Lower leg skin (tissue), 4 donors: ENCODE data around the gene PTPN1. TPM values are rescaled to one million over a fixed set of nuclear protein-coding genes. Genes with fewer than 3 reads are reported as not detected.
"Not testable (repeated sequence)": the region's sequence is repeated elsewhere in the genome, so short reads cannot be mapped to it uniquely, and the experiment has no call there.

ENCODE experiments used
- DNase-seq, 2 donors: peaks; one replicate each; pipeline ENCODE4 v3.0.0-alpha.2; 2019; ENCODE audit warnings: low spot score in 2 of 2
- H3K4me3 ChIP-seq: fragments of 200-600 bp; sonication (generic); 2 replicates; pipeline ENCODE4 v1.5.1; 2017; ENCODE audit warnings: mild to moderate bottlenecking, low read depth; ENCODE audit not compliant: poor library complexity, severe bottlenecking
- CTCF ChIP-seq, 3 donors: fragments of 450-650 bp; IDR thresholded peaks; one replicate each; pipeline ENCODE4 v1.5.1; 2016; ENCODE audit warnings: antibody characterized with exemption in 3 of 3, mild to moderate bottlenecking in 3 of 3, moderate library complexity in 2 of 3
- POLR2A ChIP-seq, 2 donors: fragments of 450-650 bp; IDR thresholded peaks; one replicate each; pipeline ENCODE4 v1.6.1; 2016 to 2017; ENCODE audit warnings: antibody characterized with exemption in 2 of 2, mild to moderate bottlenecking in 1 of 2, moderate library complexity in 1 of 2
- WGBS, 2 donors: methylation state at CpG; one replicate each; pipeline ENCODE4 v1.1.5; 2018; 5-methylcytosine and 5-hydroxymethylcytosine counted together
- intact Hi-C: fragments of 100-400 bp; cut with DNase I; formaldehyde crosslinking; loops from one replicate; pipeline ENCODE4 v1.15.0; 2023; ENCODE audit warnings: low total_unique reads
- total RNA-seq, 4 donors: library from RNA; depleted of rRNA; stranded (reverse); fragments of >200 nt; gene quantifications; one replicate each; pipeline ENCODE4 v1.1.0, GENCODE V29; 2016

PTPN1 gene
- total RNA-seq, 4 donors from 2014 or later, result 19.1 to 29.8 (median 23.3) TPM

GRCh38 chr20:50563133-50563944 is 53.2 kb downstream of the PTPN1 start:
- intact Hi-C loops, result no loop called here
- no peak for TF ChIP-seq POLR2A (IDR thresholded peaks at IDR 0.05)
- TF ChIP-seq CTCF (IDR thresholded peaks at IDR 0.05), result no peak
- 91 to 95% methylated on average over 3 of the region's 3 CpGs for WGBS, 2 donors
- DNase-seq, result no peak
- no peak overlapping the region for H3K4me3 ChIP-seq

- intact Hi-C loops, result no loop called here
- TF ChIP-seq CTCF (IDR thresholded peaks at IDR 0.05) (no peak), POLR2A (IDR thresholded peaks at IDR 0.05) (no peak)
- no peak for DNase-seq
- H3K4me3 ChIP-seq, result no peak overlapping the region
- 76 to 78% methylated on average over 2 of the region's 2 CpGs for WGBS, 2 donors
These were observed 55.2 kb downstream of the PTPN1 start for GRCh38 chr20:50565383-50565782.

GRCh38 chr20:50565871-50566270 is 55.7 kb downstream of the PTPN1 start:
- intact Hi-C loops, result no loop called here

GRCh38 chr20:50567860-50568548 is 57.8 kb downstream of the PTPN1 start:
- TF ChIP-seq POLR2A (IDR thresholded peaks at IDR 0.05), result no peak
- TF ChIP-seq CTCF (IDR thresholded peaks at IDR 0.05), result no peak
- DNase-seq, result no peak
- H3K4me3 ChIP-seq, result no peak overlapping the region
- intact Hi-C loops, result no loop called here
- 85 to 91% methylated on average over 18 of the region's 18 CpGs for WGBS, 2 donors

More at GRCh38 chr20:50565871-50566270, 55.7 kb downstream of the PTPN1 start:
- DNase-seq, result no peak
- 90 to 92% methylated on average over 4 of the region's 4 CpGs for WGBS, 2 donors
- TF ChIP-seq POLR2A (IDR thresholded peaks at IDR 0.05) (no peak), CTCF (IDR thresholded peaks at IDR 0.05) (no peak)
- H3K4me3 ChIP-seq, result no peak overlapping the region

GRCh38 chr20:50568549-50568942 is 58.4 kb downstream of the PTPN1 start:
- intact Hi-C loops, result no loop called here
- TF ChIP-seq CTCF (IDR thresholded peaks at IDR 0.05) (no peak), POLR2A (IDR thresholded peaks at IDR 0.05) (no peak)
- no peak for DNase-seq
- WGBS, 2 donors, result 57 to 61% methylated on average over 11 of the region's 11 CpGs
- no peak overlapping the region for H3K4me3 ChIP-seq

- intact Hi-C loops, H3K4me3 ChIP-seq, DNase-seq: not testable (repeated sequence)
- WGBS, 2 donors, result 91 to 94% methylated on average over 7 of the region's 7 CpGs
These were observed 59.3 kb downstream of the PTPN1 start for GRCh38 chr20:50569487-50569863.
